A549 treated with GW870086 at 1 μM for 4 hours (cell line): ENCODE data around the gene IDNK. TPM values are rescaled to one million over a fixed set of nuclear protein-coding genes. Genes with fewer than 3 reads are reported as not detected.

Experiments
- total RNA-seq: library from RNA; stranded (reverse); fragments of 200-300 nt; extraction: Qiagen RNA extraction; gene quantifications from 5 replicates; pipeline ENCODE4 v1.2.3, GENCODE V29; 2022; ENCODE audit warnings: low read depth

IDNK gene
- total RNA-seq: 5.2 to 9.1 TPM (median 5.8 TPM) in 5 replicates

GRCh38 chr9:83622939-83623678 is at the start of gene IDNK:
Gene IDNK (plus strand): TSS chr9:83623143. CDS start chr9:83623172, 29 bp downstream.

Other genes starting within 250 kb of the IDNK start
- 4.8 to 7.6 TPM (median 6.2 TPM) in 5 replicates for gene FRMD3, start 84.7 kb upstream of the IDNK start, total RNA-seq
- gene UBQLN1, start 84.8 kb downstream of the IDNK start, total RNA-seq: 104 to 121 TPM (median 107 TPM) in 5 replicates
- gene GKAP1, start 194.6 kb downstream of the IDNK start, total RNA-seq: 3.7 to 4.7 TPM (median 4.2 TPM) in 5 replicates